ENCODE results near the gene ZNF668. TPM values are rescaled to one million over a fixed set of nuclear protein-coding genes. Genes with fewer than 3 reads are reported as not detected.
A peak's percentile ranks its signal among the peaks of the same experiment; 100 is the strongest.

Gene ZNF668
- total and polyA plus RNA-seq, 2 of the 13 experiments (the other 11 are each of a cell fraction or from before 2014, with no cell fraction given) = 3.8 to 9.8 TPM

DNA sequence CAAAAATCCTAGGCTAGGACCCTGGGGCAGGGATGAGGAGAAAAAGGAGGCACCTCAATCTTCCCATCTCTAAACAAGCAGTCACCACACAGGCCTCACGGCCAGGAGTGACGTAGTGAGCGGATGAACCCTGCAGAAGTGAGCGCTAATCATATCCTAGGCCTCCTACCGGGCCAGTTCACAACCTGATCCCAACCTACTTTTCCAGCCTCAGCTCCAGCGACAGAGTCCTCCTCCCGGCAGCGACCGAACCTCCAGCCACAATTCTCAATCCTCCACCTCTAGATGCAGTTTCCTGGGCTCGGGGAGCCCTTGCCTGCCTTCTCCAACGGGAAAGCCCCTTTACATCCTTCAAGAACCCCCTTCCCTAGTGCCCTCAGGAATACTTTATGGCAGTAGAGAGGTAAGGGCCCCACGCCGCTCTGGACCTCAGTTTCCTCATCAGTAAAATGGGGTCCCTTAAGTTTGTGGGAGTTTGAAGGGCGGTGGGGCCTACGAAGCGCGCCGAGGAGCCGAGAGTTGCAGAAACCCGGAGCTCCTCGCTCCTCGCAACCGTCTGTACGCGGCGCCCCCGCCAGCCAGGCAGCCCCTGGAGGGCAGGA lies 1.4 kb downstream of the ZNF668 start (continued):
- TF ChIP-seq ZNF841 (CRISPR knock-in tag; IDR thresholded peaks at IDR 0.05; ENCODE audit: borderline replicate concordance) = no peak
- TF ChIP-seq ZNF607 (CRISPR knock-in tag; IDR thresholded peaks at IDR 0.05; ENCODE audit: borderline replicate concordance) = 0 out of 2 replicates have a peak, but pooled peaks have one; percentile 50
- no peak; the same call in 1 of the 2 replicates for TF ChIP-seq SPEN (CRISPR knock-in tag; IDR thresholded peaks at IDR 0.05; ENCODE audit: low read depth)
- TF ChIP-seq, protein P1, sequence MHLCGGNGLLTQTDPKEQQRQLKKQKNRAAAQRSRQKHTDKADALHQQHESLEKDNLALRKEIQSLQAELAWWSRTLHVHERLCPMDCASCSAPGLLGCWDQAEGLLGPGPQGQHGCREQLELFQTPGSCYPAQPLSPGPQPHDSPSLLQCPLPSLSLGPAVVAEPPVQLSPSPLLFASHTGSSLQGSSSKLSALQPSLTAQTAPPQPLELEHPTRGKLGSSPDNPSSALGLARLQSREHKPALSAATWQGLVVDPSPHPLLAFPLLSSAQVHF (CRISPR knock-in tag; IDR thresholded peaks at IDR 0.05) = no peak
- TF ChIP-seq KLF9 (CRISPR knock-in tag; IDR thresholded peaks at IDR 0.05; ENCODE audit: low read depth) = no peak
- no peak for TF ChIP-seq PHB2 (IDR thresholded peaks at IDR 0.05; ENCODE audit: partially characterized antibody)
- TF ChIP-seq ZBTB1 (CRISPR knock-in tag; IDR thresholded peaks at IDR 0.05; ENCODE audit: borderline replicate concordance) = no peak
- no peak for TF ChIP-seq CC2D1A (CRISPR knock-in tag; IDR thresholded peaks at IDR 0.05)
- no peak; the same call in 1 of the 2 replicates for TF ChIP-seq GATAD2A (CRISPR knock-in tag; IDR thresholded peaks at IDR 0.05)
- no peak for TF ChIP-seq ZNF512B (CRISPR knock-in tag; IDR thresholded peaks at IDR 0.05; ENCODE audit: borderline replicate concordance)
- no peak for TF ChIP-seq MNT (IDR thresholded peaks at IDR 0.05)

All from HepG2 (cell line).